H9 (cell line): ENCODE data around the gene ALG14. TPM values are rescaled to one million over a fixed set of nuclear protein-coding genes. Genes with fewer than 3 reads are reported as not detected.

Source experiments
- DNase-seq: peaks from one replicate; pipeline ENCODE4 v3.0.0-alpha.2; 2017
- H2AFZ ChIP-seq: one replicate; pipeline ENCODE4 v1.6.1; 2013; ENCODE audit warnings: mild to moderate bottlenecking, low read length, control low read depth, moderate library complexity
- H2AK5ac ChIP-seq: 2 replicates; pipeline ENCODE4 v1.6.1; 2013; ENCODE audit warnings: low read length, control low read depth, mixed read lengths; ENCODE audit not compliant: insufficient read length
- H2BK120ac ChIP-seq: one replicate; pipeline ENCODE4 v1.6.1; 2013; ENCODE audit warnings: low read depth, mild to moderate bottlenecking, low read length, control low read depth, inconsistent platforms; ENCODE audit not compliant: poor library complexity, severe bottlenecking
- H2BK12ac ChIP-seq: 2 replicates; pipeline ENCODE4 v1.6.1; 2013; ENCODE audit warnings: low read length, control low read depth, mixed read lengths, low read depth; ENCODE audit not compliant: insufficient read length
- H2BK15ac ChIP-seq: 2 replicates; pipeline ENCODE4 v1.6.1; 2013; ENCODE audit warnings: low read depth, low read length, control low read depth
- H2BK20ac ChIP-seq: one replicate; pipeline ENCODE4 v1.6.1; 2013; ENCODE audit warnings: low read depth, mild to moderate bottlenecking, low read length, control low read depth, inconsistent platforms; ENCODE audit not compliant: poor library complexity, severe bottlenecking
- H2BK5ac ChIP-seq: 2 replicates; pipeline ENCODE4 v1.6.1; 2013; ENCODE audit warnings: low read length, control low read depth, mixed read lengths; ENCODE audit not compliant: insufficient read length
- H3K14ac ChIP-seq: 2 replicates; pipeline ENCODE4 v1.6.1; 2013; ENCODE audit warnings: low read length, control low read depth; ENCODE audit not compliant: insufficient read depth
- H3K18ac ChIP-seq: 2 replicates; pipeline ENCODE4 v1.6.1; 2013; ENCODE audit warnings: low read depth, mild to moderate bottlenecking, mixed read lengths, low read length, control low read depth; ENCODE audit not compliant: insufficient read length
- H3K23ac ChIP-seq: 2 replicates; pipeline ENCODE4 v1.6.1; 2013; ENCODE audit warnings: low read length, control low read depth, mixed read lengths, low read depth; ENCODE audit not compliant: insufficient read length
- H3K23me2 ChIP-seq: 2 replicates; pipeline ENCODE4 v1.6.1; 2013; ENCODE audit warnings: low read depth, mild to moderate bottlenecking, mixed read lengths, low read length, control low read depth; ENCODE audit not compliant: insufficient read length, poor library complexity, severe bottlenecking
- H3K27ac ChIP-seq: 2 replicates; pipeline ENCODE4 v1.5.1; 2013; ENCODE audit warnings: low read length, control low read depth, mixed read lengths, low read depth; ENCODE audit not compliant: insufficient read length
- H3K27me3 ChIP-seq: 2 replicates; pipeline ENCODE4 v1.6.1; 2013; ENCODE audit warnings: low read length, control low read depth, inconsistent platforms; ENCODE audit not compliant: insufficient read depth
- H3K4ac ChIP-seq: 2 replicates; pipeline ENCODE4 v1.6.1; 2013; ENCODE audit warnings: low read depth, mild to moderate bottlenecking, control low read depth, inconsistent platforms, low read length, moderate library complexity
- H3K4me1 ChIP-seq: 2 replicates; pipeline ENCODE4 v1.6.1; 2013; ENCODE audit warnings: low read length, control low read depth, inconsistent platforms; ENCODE audit not compliant: insufficient read depth
- H3K4me2 ChIP-seq: 2 replicates; pipeline ENCODE4 v1.6.1; 2013; ENCODE audit warnings: low read length, control low read depth, mixed read lengths; ENCODE audit not compliant: insufficient read length, insufficient read depth
- H3K56ac ChIP-seq: 2 replicates; pipeline ENCODE4 v1.6.1; 2013; ENCODE audit warnings: low read depth, mild to moderate bottlenecking, mixed read lengths, low read length, control low read depth; ENCODE audit not compliant: insufficient read length
- H3K79me1 ChIP-seq: 2 replicates; pipeline ENCODE4 v1.6.1; 2013; ENCODE audit warnings: low read depth, mild to moderate bottlenecking, moderate library complexity, low read length, control low read depth, inconsistent platforms; ENCODE audit not compliant: insufficient read depth, poor library complexity, severe bottlenecking
- H3K79me2 ChIP-seq: 2 replicates; pipeline ENCODE4 v1.6.1; 2013; ENCODE audit warnings: low read length, control low read depth, inconsistent platforms; ENCODE audit not compliant: insufficient read depth
- H3K9ac ChIP-seq: 2 replicates; pipeline ENCODE4 v1.6.1; 2013; ENCODE audit warnings: low read length, control low read depth, mixed read lengths; ENCODE audit not compliant: insufficient read length; ENCODE audit errors: extremely low read depth
- H3K9me3 ChIP-seq: one replicate; pipeline ENCODE4 v1.6.1; 2013; ENCODE audit warnings: low read depth, low read length, inconsistent platforms; ENCODE audit not compliant: control insufficient read depth
- H3T11ph ChIP-seq: one replicate; pipeline ENCODE4 v1.6.1; 2013; ENCODE audit warnings: mild to moderate bottlenecking, low read length, control low read depth, inconsistent platforms
- H4K20me1 ChIP-seq: one replicate; pipeline ENCODE4 v1.6.1; 2013; ENCODE audit not compliant: control insufficient read depth, insufficient read length, insufficient read depth
- H4K5ac ChIP-seq: 2 replicates; pipeline ENCODE4 v1.6.1; 2013; ENCODE audit warnings: low read depth, mild to moderate bottlenecking, mixed read lengths, low read length, control low read depth; ENCODE audit not compliant: insufficient read length
- H4K8ac ChIP-seq: replicated peaks from 2 replicates; pipeline ENCODE4 v1.6.1; 2013; ENCODE audit warnings: low read length, control low read depth, mixed read lengths, low read depth; ENCODE audit not compliant: insufficient read length
- H4K91ac ChIP-seq: 2 replicates; pipeline ENCODE4 v1.6.1; 2013; ENCODE audit warnings: low read depth, mild to moderate bottlenecking, moderate library complexity, mixed read lengths, low read length, control low read depth; ENCODE audit not compliant: insufficient read length
- H3K27ac Mint-ChIP-seq, 3 experiments: 2 replicates in 2 of 3; 3 replicates in 1 of 3; pipeline ENCODE4 v1.8.0; 2020 to 2021; ENCODE audit warnings: mixed read lengths in 3 of 3, mild to moderate bottlenecking in 1 of 3, moderate library complexity in 1 of 3
- H3K27me3 Mint-ChIP-seq: 2 replicates; pipeline ENCODE4 v1.8.0; 2021; ENCODE audit warnings: low read depth, mild to moderate bottlenecking, moderate library complexity, mixed read lengths
- H3K36me3 Mint-ChIP-seq, 3 experiments: 2 replicates in 2 of 3; 3 replicates in 1 of 3; pipeline ENCODE4 v1.8.0; 2020 to 2021; ENCODE audit warnings: low read depth in 3 of 3, mixed read lengths in 3 of 3; ENCODE audit not compliant: insufficient read depth in 1 of 3
- H3K4me1 Mint-ChIP-seq, 2 experiments: 2 replicates each; pipeline ENCODE4 v1.8.0; 2020; ENCODE audit warnings: mixed read lengths in 2 of 2
- H3K4me3 Mint-ChIP-seq, 2 experiments: 2 replicates in 1 of 2; 3 replicates in 1 of 2; pipeline ENCODE4 v1.8.0; 2020 to 2021; ENCODE audit warnings: mild to moderate bottlenecking in 2 of 2, mixed read lengths in 2 of 2, moderate library complexity in 1 of 2
- H3K9me3 Mint-ChIP-seq, 2 experiments: 2 replicates in 1 of 2; 3 replicates in 1 of 2; pipeline ENCODE4 v1.8.0; 2020; ENCODE audit warnings: mild to moderate bottlenecking in 2 of 2, mixed read lengths in 2 of 2, moderate library complexity in 1 of 2
- WGBS: extraction: QIAGEN DNeasy Blood & Tissue Kit; methylation state at CpG from one replicate; pipeline ENCODE4 v1.1.7; 2013; ENCODE audit warnings: missing lambda C conversion rate, low lambda C conversion rate, mixed read lengths; ENCODE audit not compliant: insufficient read length; ENCODE audit errors: extremely low coverage; 5-methylcytosine and 5-hydroxymethylcytosine counted together
- total RNA-seq: library from RNA; stranded (reverse); gene quantifications from 2 replicates; pipeline ENCODE4 v1.2.1, GENCODE V29; 2021
- TF ChIP-seq, protein P1 (sequence below): fragments of 200-600 bp; sonication (generic); conservative IDR thresholded peaks from 3 replicates; pipeline ENCODE4 v1.8.0; 2021; ENCODE audit warnings: antibody characterized with exemption, mild to moderate bottlenecking

ALG14 gene
- total RNA-seq, 1 experiment from 2014 or later: 2.5 TPM

GRCh38 chr1:95041491-95042165, 31.1 kb downstream of the ALG14 start:
- H2BK20ac ChIP-seq: no peak overlapping the region
- no peaks in the 10 kb centered on the region for H3K79me2 ChIP-seq
- no peak overlapping the region for H2AFZ ChIP-seq
- no peak overlapping the region for H3K56ac ChIP-seq
- no peaks in the 10 kb centered on the region for H3K36me3 Mint-ChIP-seq
- TF ChIP-seq, protein P1, sequence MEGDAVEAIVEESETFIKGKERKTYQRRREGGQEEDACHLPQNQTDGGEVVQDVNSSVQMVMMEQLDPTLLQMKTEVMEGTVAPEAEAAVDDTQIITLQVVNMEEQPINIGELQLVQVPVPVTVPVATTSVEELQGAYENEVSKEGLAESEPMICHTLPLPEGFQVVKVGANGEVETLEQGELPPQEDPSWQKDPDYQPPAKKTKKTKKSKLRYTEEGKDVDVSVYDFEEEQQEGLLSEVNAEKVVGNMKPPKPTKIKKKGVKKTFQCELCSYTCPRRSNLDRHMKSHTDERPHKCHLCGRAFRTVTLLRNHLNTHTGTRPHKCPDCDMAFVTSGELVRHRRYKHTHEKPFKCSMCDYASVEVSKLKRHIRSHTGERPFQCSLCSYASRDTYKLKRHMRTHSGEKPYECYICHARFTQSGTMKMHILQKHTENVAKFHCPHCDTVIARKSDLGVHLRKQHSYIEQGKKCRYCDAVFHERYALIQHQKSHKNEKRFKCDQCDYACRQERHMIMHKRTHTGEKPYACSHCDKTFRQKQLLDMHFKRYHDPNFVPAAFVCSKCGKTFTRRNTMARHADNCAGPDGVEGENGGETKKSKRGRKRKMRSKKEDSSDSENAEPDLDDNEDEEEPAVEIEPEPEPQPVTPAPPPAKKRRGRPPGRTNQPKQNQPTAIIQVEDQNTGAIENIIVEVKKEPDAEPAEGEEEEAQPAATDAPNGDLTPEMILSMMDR: no peak; the same call in 2 of the 3 replicates
- no peak overlapping the region for H3K23ac ChIP-seq
- H3K4me3 Mint-ChIP-seq: no peak overlapping the region
- H3K4me1 Mint-ChIP-seq: peaks cover 0 to 4% of the 10 kb centered on the region in 2 experiments; a peak in 1 of 4 replicates
- H3K4ac ChIP-seq: no peak overlapping the region
- H2BK5ac ChIP-seq: no peak overlapping the region
- no peak overlapping the region for H3K18ac ChIP-seq
- no peaks in the 10 kb centered on the region for H3K9me3 ChIP-seq
- no peak overlapping the region for H3T11ph ChIP-seq
- H3K4me1 ChIP-seq: no peaks in the 10 kb centered on the region
- no CpG with 5 or more reads among the region's 2 CpGs for WGBS
- no peak overlapping the region for H2BK120ac ChIP-seq
- no peaks in the 10 kb centered on the region for H3K27me3 ChIP-seq
- H3K27ac ChIP-seq: no peak overlapping the region
- no peaks in the 10 kb centered on the region for H3K23me2 ChIP-seq
- H3K79me1 ChIP-seq: no peaks in the 10 kb centered on the region
- H3K27me3 Mint-ChIP-seq: no peaks in the 10 kb centered on the region
- no peak overlapping the region for H4K5ac ChIP-seq
- H2BK12ac ChIP-seq: no peak overlapping the region
- H3K9me3 Mint-ChIP-seq: no peaks in the 10 kb centered on the region
- H3K9ac ChIP-seq: no peak overlapping the region
- H3K14ac ChIP-seq: no peak overlapping the region
- H4K91ac ChIP-seq: no peak overlapping the region
- no peak overlapping the region for H3K4me2 ChIP-seq
- H2AK5ac ChIP-seq: no peak overlapping the region
- DNase-seq: no peak
- no peak overlapping the region for H2BK15ac ChIP-seq
- H4K8ac ChIP-seq: no peak overlapping the region
- H3K27ac Mint-ChIP-seq: no peak overlapping the region
- no peaks in the 10 kb centered on the region for H4K20me1 ChIP-seq
